Endothelial cell of umbilical vein (primary cell): ENCODE data around the gene HSP90AB1.

Experiments
- CTCF ChIP-seq, 2 donors: IDR thresholded peaks; 1 replicate in 1 of 2; 2 replicates in 1 of 2; pipeline ENCODE4 v1.5.1; 2011; ENCODE audit warnings: low read length in 2 of 2, mild to moderate bottlenecking in 2 of 2, moderate library complexity in 2 of 2, control low read depth in 1 of 2, inconsistent platforms in 1 of 2, low read depth in 1 of 2; ENCODE audit not compliant: insufficient read depth in 1 of 2; ENCODE audit errors: extremely low read depth in 1 of 2
- EZH2 ChIP-seq: IDR thresholded peaks from 2 replicates; pipeline ENCODE4 v1.6.1; 2012; ENCODE audit warnings: borderline replicate concordance, low read depth, mild to moderate bottlenecking, moderate library complexity, low read length, inconsistent platforms; ENCODE audit not compliant: severe bottlenecking
- MYC ChIP-seq: IDR thresholded peaks from one replicate; pipeline ENCODE4 v1.6.1; 2011; ENCODE audit warnings: mild to moderate bottlenecking, low read depth, low read length
- POLR2A ChIP-seq: IDR thresholded peaks from 2 replicates; pipeline ENCODE4 v1.6.1; 2012; ENCODE audit warnings: low read depth, mild to moderate bottlenecking, control low read depth, low read length

GRCh38 chr6:44220913-44221290 lies 26.0 kb upstream of the HSP90AB1 start:
- no peak for TF ChIP-seq CTCF (IDR thresholded peaks at IDR 0.05; ENCODE audit: extremely low read depth in 1 of 2, insufficient read depth in 1 of 2, low read depth in 1 of 2, low read length in 2 of 2)
- TF ChIP-seq EZH2 = no peak
- no peak for TF ChIP-seq POLR2A
- no peak for TF ChIP-seq MYC
